Loucy (cell line): ENCODE measurements around the gene ARID2.

ENCODE experiments used
- H2AFZ ChIP-seq: fragments of 200-600 bp; sonication (generic); 2 replicates; pipeline ENCODE4 v1.6.0; 2016; ENCODE audit warnings: antibody characterized with exemption, mild to moderate bottlenecking, low read length, moderate library complexity
- H3F3A ChIP-seq: fragments of 200-600 bp; 2 replicates; pipeline ENCODE4 v1.6.0; 2016; ENCODE audit warnings: antibody characterized with exemption, low read depth, mild to moderate bottlenecking
- H3K27me3 ChIP-seq: fragments of 200-600 bp; sonication (generic); 2 replicates; pipeline ENCODE4 v1.6.1; 2014; ENCODE audit warnings: low read length, mild to moderate bottlenecking; ENCODE audit not compliant: insufficient read depth, poor library complexity, severe bottlenecking
- H3K36me3 ChIP-seq: fragments of 200-600 bp; sonication (generic); 2 replicates; pipeline ENCODE4 v1.6.1; 2016; ENCODE audit warnings: low read length; ENCODE audit not compliant: insufficient read depth
- H3K4me1 ChIP-seq: fragments of 200-600 bp; sonication (generic); 2 replicates; pipeline ENCODE4 v1.5.1; 2014; ENCODE audit warnings: low read length, mild to moderate bottlenecking; ENCODE audit not compliant: insufficient read depth, poor library complexity, severe bottlenecking
- H3K4me2 ChIP-seq: fragments of 200-600 bp; sonication (generic); 2 replicates; pipeline ENCODE4 v1.6.0; 2014; ENCODE audit warnings: antibody characterized with exemption, low read length, low read depth, mild to moderate bottlenecking; ENCODE audit not compliant: poor library complexity, severe bottlenecking
- H3K4me3 ChIP-seq: fragments of 200-600 bp; sonication (generic); 2 replicates; pipeline ENCODE4 v1.5.1; 2014; ENCODE audit warnings: low read length, mild to moderate bottlenecking, mixed read lengths; ENCODE audit not compliant: poor library complexity, severe bottlenecking
- H3K79me2 ChIP-seq: fragments of 200-600 bp; sonication (generic); 2 replicates; pipeline ENCODE4 v1.6.1; 2014; ENCODE audit warnings: low read length; ENCODE audit not compliant: insufficient read depth
- H3K9ac ChIP-seq: fragments of 200-600 bp; sonication (generic); 2 replicates; pipeline ENCODE4 v1.6.0; 2014; ENCODE audit warnings: mild to moderate bottlenecking, low read depth, low read length, moderate library complexity; ENCODE audit not compliant: poor library complexity, severe bottlenecking
- H3K9me2 ChIP-seq: fragments of 200-600 bp; sonication (generic); replicated peaks from 2 replicates; pipeline ENCODE4 v1.6.1; 2016; ENCODE audit warnings: low read depth, low read length, mixed read lengths
- H3K9me3 ChIP-seq: fragments of 200-600 bp; sonication (generic); 2 replicates; pipeline ENCODE4 v1.6.1; 2014; ENCODE audit warnings: mild to moderate bottlenecking, antibody characterized with exemption, low read length, low read depth; ENCODE audit not compliant: insufficient read depth
- H4K20me1 ChIP-seq: fragments of 200-600 bp; sonication (generic); 2 replicates; pipeline ENCODE4 v1.6.0; 2014; ENCODE audit warnings: antibody characterized with exemption, low read length, mild to moderate bottlenecking; ENCODE audit not compliant: insufficient read depth, poor library complexity, severe bottlenecking
- EZH2phosphoT487 ChIP-seq: fragments of 200-600 bp; IDR thresholded peaks from 2 replicates; pipeline ENCODE4 v1.6.1; 2018; ENCODE audit warnings: antibody characterized with exemption, mild to moderate bottlenecking, moderate library complexity, borderline replicate concordance
- TF ChIP-seq, protein P1 (sequence below): fragments of 200-600 bp; sonication (generic); conservative IDR thresholded peaks from 2 replicates; pipeline ENCODE4 v1.5.1; 2014; ENCODE audit warnings: mild to moderate bottlenecking, antibody characterized with exemption, low read length

Gene ARID2

DNA sequence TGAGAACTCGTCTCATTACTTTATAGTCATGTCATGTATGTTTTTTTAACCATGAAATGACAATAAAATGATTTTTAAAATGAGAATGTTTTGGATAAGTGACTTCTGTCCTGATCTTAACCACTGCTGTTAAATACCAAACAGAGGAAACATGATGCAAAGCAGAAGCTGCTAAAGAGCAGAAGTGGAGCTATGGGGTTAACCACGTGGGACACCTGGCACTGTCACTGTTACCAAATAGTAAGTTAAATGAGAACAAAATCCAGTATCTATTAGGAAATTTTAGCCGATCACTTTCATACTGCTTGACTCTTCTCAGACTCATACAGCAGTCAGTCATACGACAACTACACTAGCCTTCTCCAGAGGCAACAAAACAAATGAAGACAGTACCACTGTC lies 178.4 kb downstream of the ARID2 start:
- TF ChIP-seq, protein P1, sequence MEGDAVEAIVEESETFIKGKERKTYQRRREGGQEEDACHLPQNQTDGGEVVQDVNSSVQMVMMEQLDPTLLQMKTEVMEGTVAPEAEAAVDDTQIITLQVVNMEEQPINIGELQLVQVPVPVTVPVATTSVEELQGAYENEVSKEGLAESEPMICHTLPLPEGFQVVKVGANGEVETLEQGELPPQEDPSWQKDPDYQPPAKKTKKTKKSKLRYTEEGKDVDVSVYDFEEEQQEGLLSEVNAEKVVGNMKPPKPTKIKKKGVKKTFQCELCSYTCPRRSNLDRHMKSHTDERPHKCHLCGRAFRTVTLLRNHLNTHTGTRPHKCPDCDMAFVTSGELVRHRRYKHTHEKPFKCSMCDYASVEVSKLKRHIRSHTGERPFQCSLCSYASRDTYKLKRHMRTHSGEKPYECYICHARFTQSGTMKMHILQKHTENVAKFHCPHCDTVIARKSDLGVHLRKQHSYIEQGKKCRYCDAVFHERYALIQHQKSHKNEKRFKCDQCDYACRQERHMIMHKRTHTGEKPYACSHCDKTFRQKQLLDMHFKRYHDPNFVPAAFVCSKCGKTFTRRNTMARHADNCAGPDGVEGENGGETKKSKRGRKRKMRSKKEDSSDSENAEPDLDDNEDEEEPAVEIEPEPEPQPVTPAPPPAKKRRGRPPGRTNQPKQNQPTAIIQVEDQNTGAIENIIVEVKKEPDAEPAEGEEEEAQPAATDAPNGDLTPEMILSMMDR, result no peak
- no peak for TF ChIP-seq EZH2phosphoT487

DNA sequence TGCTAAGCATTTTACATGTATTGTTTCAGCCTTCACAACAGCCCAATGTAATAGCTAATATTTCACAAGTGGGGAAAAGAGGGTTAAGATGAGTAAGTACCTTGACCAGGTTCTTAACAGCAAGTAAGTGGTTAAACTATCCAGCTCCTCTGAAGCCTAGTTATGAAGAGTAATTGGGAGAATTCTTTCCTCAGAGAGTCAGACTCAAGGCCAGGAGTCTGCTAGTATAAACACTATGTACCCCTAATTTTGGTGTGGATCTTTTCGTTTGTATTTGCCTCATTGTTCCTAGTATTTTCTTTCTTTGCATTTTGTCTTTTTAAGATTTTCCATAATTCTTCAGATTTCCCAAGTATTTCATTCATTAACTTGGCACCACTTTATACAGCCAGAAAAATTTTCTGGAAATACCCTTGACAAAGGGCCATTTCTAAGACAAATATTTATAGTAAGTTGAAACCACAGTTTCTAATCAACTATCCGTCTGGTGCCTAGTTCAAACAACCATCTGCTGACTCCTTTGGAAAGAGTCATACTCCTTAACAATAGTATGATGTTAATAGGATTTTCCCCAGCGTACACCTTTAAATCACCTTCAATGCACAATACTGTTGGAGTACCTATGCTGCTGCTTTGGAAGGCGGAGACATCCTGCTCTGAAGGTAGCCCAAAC lies 179.7 kb downstream of the ARID2 start:
- H3K36me3 ChIP-seq, result peaks cover 17% of the 10 kb centered on the region; the same call in 1 of the 2 replicates
- H3K79me2 ChIP-seq, result no peaks in the 10 kb centered on the region

More for the DNA sequence above, 178.4 kb downstream of the ARID2 start:
- Histone ChIP-seq H3K9me2 (no peaks in the 10 kb centered on the region), H3K9me3 (no peaks in the 10 kb centered on the region), H3K27me3 (no peaks in the 10 kb centered on the region), H3K4me1 (no peaks in the 10 kb centered on the region), H4K20me1 (no peaks in the 10 kb centered on the region), H3K4me3 (no peak overlapping the region), H3K9ac (no peak overlapping the region), H2AFZ (no peak overlapping the region), H3K79me2 (no peaks in the 10 kb centered on the region), H3K4me2 (no peak overlapping the region), H3F3A (no peaks in the 10 kb centered on the region), H3K36me3 (peaks cover 17% of the 10 kb centered on the region; the same call in 1 of the 2 replicates)

DNA sequence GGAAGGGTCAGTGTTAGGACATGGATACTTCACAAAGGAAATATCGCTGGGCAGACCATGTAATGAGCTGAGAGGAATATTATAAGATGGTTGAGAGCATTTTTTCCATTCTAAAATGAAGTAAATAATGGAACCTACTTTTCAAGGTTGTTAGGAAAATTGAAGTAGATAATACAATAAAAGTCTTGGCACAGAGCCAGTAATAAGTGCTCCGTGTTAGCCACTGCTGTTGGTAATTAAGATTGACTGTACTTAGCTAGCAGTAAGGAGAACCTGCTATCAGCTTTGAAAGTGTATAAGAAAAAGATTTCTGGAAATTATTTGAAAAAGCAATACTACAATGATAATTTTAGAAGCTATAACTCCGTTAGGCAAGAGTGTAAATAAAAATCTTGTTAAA lies 183.3 kb downstream of the ARID2 start:
- Histone ChIP-seq H3K9me2 (no peaks in the 10 kb centered on the region), H3K4me3 (no peak overlapping the region), H3K79me2 (no peaks in the 10 kb centered on the region), H3F3A (no peaks in the 10 kb centered on the region), H3K27me3 (no peaks in the 10 kb centered on the region), H3K9ac (no peak overlapping the region), H3K4me1 (no peaks in the 10 kb centered on the region), H3K9me3 (no peaks in the 10 kb centered on the region), H4K20me1 (no peaks in the 10 kb centered on the region), H3K36me3 (no peaks in the 10 kb centered on the region; the same call in 1 of the 2 replicates), H3K4me2 (no peak overlapping the region), H2AFZ (no peak overlapping the region)
- TF ChIP-seq, protein P1, result no peak
- no peak for TF ChIP-seq EZH2phosphoT487

More for the DNA sequence above, 179.7 kb downstream of the ARID2 start:
- Histone ChIP-seq H3K9me2 (no peaks in the 10 kb centered on the region), H3K27me3 (no peaks in the 10 kb centered on the region), H3K4me1 (no peaks in the 10 kb centered on the region), H4K20me1 (no peaks in the 10 kb centered on the region), H3K4me3 (no peak overlapping the region), H3K9ac (no peak overlapping the region), H3F3A (no peaks in the 10 kb centered on the region), H3K4me2 (no peak overlapping the region), H3K9me3 (no peaks in the 10 kb centered on the region), H2AFZ (no peak overlapping the region)
- TF ChIP-seq, protein P1, result no peak
- no peak for TF ChIP-seq EZH2phosphoT487
